Erythroblast (primary cell): Measurements from ENCODE around the gene SLC26A1.

ENCODE experiments used
- GATA1 ChIP-seq: IDR thresholded peaks from 2 replicates; pipeline ENCODE4 v1.6.1; 2011; ENCODE audit warnings: low read depth, mild to moderate bottlenecking, control low read depth, low read length, moderate library complexity
- POLR2A ChIP-seq: IDR thresholded peaks from 2 replicates; pipeline ENCODE4 v1.6.1; 2011; ENCODE audit warnings: mild to moderate bottlenecking, low read length

DNA sequence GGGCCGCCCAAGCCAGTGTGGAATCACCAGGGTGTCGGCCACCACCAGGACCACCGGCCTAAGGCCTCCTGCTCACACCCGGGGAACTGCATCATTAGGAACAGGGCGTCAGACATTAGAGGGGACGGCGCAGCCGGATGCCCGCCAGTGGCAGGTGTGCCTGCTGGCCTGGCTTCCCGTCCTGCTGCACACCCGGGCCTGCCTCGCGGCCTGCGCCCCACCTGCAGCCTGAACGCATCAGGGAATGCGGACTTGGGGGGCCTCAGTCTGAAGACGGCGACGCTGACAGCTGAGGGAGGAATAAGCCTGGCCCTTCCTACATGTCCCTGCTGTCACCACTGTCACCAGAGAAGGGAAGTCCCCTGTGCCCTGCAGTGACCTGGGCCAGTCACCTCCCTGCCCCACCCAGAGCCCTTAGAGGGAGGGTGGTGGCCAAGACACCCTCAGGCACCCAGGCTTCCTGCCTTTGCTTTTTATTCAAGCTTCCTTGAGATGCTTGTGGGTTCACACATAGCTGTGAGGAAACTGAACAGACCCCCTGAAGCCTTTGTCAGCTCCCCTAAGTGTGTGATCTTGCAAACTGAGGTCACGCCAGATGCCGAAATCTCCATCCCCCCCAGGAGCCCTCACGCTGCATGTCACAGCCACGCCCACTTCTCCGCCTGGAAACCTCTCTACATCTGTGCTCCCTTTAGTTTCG lies 23.0 kb downstream of the SLC26A1 start:
- TF ChIP-seq POLR2A (no peak), GATA1 (no peak)
